Measurements from ENCODE around the gene CMTR1. TPM values are rescaled to one million over a fixed set of nuclear protein-coding genes. Genes with fewer than 3 reads are reported as not detected.

Gene CMTR1
- total RNA-seq, 1 experiment from 2014 or later = 32.3 TPM

DNA sequence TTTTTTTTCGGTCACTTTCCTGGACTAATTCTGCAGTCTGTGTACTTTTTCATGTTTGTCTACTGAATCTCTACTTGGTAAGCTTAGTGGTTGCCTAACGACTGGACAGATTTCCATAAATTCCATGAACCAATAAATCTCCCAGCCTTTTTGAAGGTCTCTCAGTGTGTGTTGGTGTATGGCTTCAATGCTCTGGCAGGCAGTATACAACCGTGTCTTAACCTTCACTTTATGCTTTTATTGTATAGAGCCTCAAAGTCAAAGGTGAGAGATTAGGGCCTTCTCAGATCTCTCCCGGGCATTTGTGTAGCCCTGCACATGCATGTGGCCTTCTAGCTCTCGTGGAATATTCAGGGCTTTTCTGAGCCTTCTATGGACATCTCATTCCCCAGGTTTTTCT is 14.3 kb upstream of the CMTR1 start:
- Histone ChIP-seq H3K4me3 (ENCODE audit: low read depth, low read length, poor library complexity, severe bottlenecking) (no peak overlapping the region), H3K4me1 (ENCODE audit: insufficient read depth, low read length, poor library complexity, severe bottlenecking) (no peaks in the 10 kb centered on the region), H3K36me3 (ENCODE audit: insufficient read depth, low read length, poor library complexity, severe bottlenecking) (no peaks in the 10 kb centered on the region), H3K9me3 (ENCODE audit: low read depth, low read length, poor library complexity, severe bottlenecking) (no peaks in the 10 kb centered on the region), H3K27ac (ENCODE audit: low read depth, low read length, poor library complexity, severe bottlenecking) (no peak overlapping the region), H3K27me3 (replicated peaks; ENCODE audit: insufficient read depth, low read depth, low read length, poor library complexity) (no peaks in the 10 kb centered on the region)
- no peak for DNase-seq (ENCODE audit: low spot score)
- POLR2A ChIA-PET (ENCODE audit: low non-redundant PET) = interaction anchor here (0.5 kb wide), 1 partner anchor 280 kb away, joined by 5 read pairs; no protein-coding TSS in a partner anchor
- intact Hi-C loops (cut with micrococcal nuclease; ENCODE audit: unreplicated experiment) = no loop called here
- CTCF ChIA-PET = no interaction called here
- no TSS peak for BruUV-seq (replicated peaks)
- no peak for TF ChIP-seq EZH2 (IDR thresholded peaks at IDR 0.05; ENCODE audit: borderline replicate concordance, low read depth, low read length, poor library complexity, severe bottlenecking)
- TF ChIP-seq, protein P1, sequence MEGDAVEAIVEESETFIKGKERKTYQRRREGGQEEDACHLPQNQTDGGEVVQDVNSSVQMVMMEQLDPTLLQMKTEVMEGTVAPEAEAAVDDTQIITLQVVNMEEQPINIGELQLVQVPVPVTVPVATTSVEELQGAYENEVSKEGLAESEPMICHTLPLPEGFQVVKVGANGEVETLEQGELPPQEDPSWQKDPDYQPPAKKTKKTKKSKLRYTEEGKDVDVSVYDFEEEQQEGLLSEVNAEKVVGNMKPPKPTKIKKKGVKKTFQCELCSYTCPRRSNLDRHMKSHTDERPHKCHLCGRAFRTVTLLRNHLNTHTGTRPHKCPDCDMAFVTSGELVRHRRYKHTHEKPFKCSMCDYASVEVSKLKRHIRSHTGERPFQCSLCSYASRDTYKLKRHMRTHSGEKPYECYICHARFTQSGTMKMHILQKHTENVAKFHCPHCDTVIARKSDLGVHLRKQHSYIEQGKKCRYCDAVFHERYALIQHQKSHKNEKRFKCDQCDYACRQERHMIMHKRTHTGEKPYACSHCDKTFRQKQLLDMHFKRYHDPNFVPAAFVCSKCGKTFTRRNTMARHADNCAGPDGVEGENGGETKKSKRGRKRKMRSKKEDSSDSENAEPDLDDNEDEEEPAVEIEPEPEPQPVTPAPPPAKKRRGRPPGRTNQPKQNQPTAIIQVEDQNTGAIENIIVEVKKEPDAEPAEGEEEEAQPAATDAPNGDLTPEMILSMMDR (conservative IDR thresholded peaks at IDR 0.05; ENCODE audit: low read depth, low read length) = no peak

DNA sequence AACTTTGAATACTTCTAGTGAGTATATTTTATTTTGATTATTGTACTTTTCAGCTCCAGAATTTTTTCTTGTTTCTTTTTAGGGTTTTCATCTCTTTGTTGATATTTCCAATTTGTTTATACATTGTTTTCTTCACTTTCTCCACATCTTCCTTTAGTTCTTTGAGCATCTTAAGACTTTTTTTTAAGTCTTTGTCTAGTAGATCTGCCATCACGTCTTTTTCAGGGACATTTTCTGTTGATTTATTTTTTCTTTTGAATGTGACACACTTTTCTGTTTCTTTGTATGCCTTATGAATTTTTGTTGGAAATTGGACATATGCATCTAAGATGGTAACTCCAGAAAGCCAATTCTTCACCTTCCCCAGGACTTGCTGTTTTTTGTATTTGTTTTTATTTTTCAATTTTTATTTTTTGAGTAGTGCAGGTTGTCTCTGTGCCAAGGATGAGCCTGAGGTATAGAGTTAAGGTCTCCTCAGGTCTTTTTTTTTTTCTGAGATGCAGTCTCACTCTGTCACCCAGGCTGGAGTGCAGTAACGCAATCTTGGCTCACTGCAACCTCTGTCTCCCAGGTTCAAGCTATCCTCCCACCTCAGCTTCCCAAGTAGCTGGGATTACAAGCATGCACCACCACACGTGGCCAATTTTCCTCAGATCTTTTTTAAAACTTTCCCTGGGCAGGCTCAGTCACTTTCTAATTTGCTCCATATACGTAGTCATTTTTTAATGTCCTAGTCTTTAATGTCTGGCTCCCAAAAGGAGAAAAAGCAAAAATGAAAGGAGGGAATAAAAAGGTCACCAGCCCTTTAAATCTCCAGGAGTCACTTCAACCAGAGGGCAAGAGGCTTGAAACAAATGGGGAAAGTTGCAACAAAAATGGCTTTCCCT is 6.7 kb upstream of the CMTR1 start:
- no peak overlapping the region for H3K4me3 ChIP-seq (ENCODE audit: low read depth, low read length, poor library complexity, severe bottlenecking)
- no peak for DNase-seq (ENCODE audit: low spot score)
- H3K36me3 ChIP-seq (ENCODE audit: insufficient read depth, low read length, poor library complexity, severe bottlenecking) = no peaks in the 10 kb centered on the region
- CTCF ChIA-PET = no interaction called here
- no peaks in the 10 kb centered on the region for H3K27me3 ChIP-seq (replicated peaks; ENCODE audit: insufficient read depth, low read depth, low read length, poor library complexity)
- no peaks in the 10 kb centered on the region for H3K9me3 ChIP-seq (ENCODE audit: low read depth, low read length, poor library complexity, severe bottlenecking)
- no peak for TF ChIP-seq EZH2 (IDR thresholded peaks at IDR 0.05; ENCODE audit: borderline replicate concordance, low read depth, low read length, poor library complexity, severe bottlenecking)
- TF ChIP-seq, protein P1 (conservative IDR thresholded peaks at IDR 0.05; ENCODE audit: low read depth, low read length) = no peak
- POLR2A ChIA-PET (ENCODE audit: low non-redundant PET) = no interaction called here
- H3K27ac ChIP-seq (ENCODE audit: low read depth, low read length, poor library complexity, severe bottlenecking) = no peak overlapping the region
- intact Hi-C loops (cut with micrococcal nuclease; ENCODE audit: unreplicated experiment) = no loop called here
- no peaks in the 10 kb centered on the region for H3K4me1 ChIP-seq (ENCODE audit: insufficient read depth, low read length, poor library complexity, severe bottlenecking)
- no TSS peak for BruUV-seq (replicated peaks)

DNA sequence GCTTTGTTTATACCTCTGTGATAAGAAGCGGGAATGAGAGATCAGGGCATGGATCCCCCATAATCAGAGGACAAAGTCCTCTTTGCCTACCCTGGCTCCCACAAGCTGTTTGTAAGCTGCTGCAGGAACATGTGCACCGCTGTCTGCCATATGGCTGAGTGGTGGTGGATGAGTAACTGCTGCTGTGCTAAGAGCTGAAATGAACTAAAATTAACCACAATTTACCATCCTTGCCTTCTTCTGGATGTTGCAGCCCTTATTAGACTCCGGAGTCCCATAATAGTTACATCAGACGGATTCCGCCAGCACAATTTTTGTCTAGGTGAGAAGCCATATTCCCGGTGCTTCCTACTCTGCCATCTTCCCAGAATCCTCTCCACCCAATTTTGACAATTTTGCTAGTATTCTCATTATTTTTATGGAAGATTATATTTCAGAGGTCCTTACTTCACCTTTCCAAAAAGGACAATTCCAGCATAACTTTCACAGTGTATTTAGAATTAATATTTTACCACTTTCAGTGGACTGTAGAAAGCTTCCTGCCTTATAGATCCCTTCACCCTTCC is 6.0 kb upstream of the CMTR1 start:
- TF ChIP-seq EZH2 (IDR thresholded peaks at IDR 0.05; ENCODE audit: borderline replicate concordance, low read depth, low read length, poor library complexity, severe bottlenecking) = no peak
- TF ChIP-seq, protein P1 (conservative IDR thresholded peaks at IDR 0.05; ENCODE audit: low read depth, low read length) = no peak
- Histone ChIP-seq H3K27ac (ENCODE audit: low read depth, low read length, poor library complexity, severe bottlenecking) (no peak overlapping the region), H3K9me3 (ENCODE audit: low read depth, low read length, poor library complexity, severe bottlenecking) (no peaks in the 10 kb centered on the region), H3K36me3 (ENCODE audit: insufficient read depth, low read length, poor library complexity, severe bottlenecking) (no peaks in the 10 kb centered on the region), H3K27me3 (replicated peaks; ENCODE audit: insufficient read depth, low read depth, low read length, poor library complexity) (no peaks in the 10 kb centered on the region), H3K4me3 (ENCODE audit: low read depth, low read length, poor library complexity, severe bottlenecking) (no peak overlapping the region), H3K4me1 (ENCODE audit: insufficient read depth, low read length, poor library complexity, severe bottlenecking) (no peaks in the 10 kb centered on the region)
- ChIA-PET POLR2A (ENCODE audit: low non-redundant PET) (no interaction called here), CTCF (no interaction called here)
- intact Hi-C loops (cut with micrococcal nuclease; ENCODE audit: unreplicated experiment) = no loop called here
- no peak for DNase-seq (ENCODE audit: low spot score)
- BruUV-seq (replicated peaks) = no TSS peak

Data from A673 (cell line).